Spleen (tissue), 11 donors: ENCODE data around the gene RPP25L. TPM values are rescaled to one million over a fixed set of nuclear protein-coding genes. Genes with fewer than 3 reads are reported as not detected.
A peak's percentile ranks its signal among the peaks of the same experiment; 100 is the strongest.

Experiments
- DNase-seq: peaks from one replicate; pipeline ENCODE4 v3.0.0-alpha.2; 2020
- H3K27ac ChIP-seq, 8 donors: fragments of 200-600 bp; sonication (generic) in 7 of 8; 1 replicate in 4 of 8; 2 replicates in 4 of 8; pipeline versions ENCODE4 v1.5.0 to v1.8.0; 2016 to 2021; ENCODE audit warnings: inconsistent platforms in 4 of 8, mild to moderate bottlenecking in 4 of 8, moderate library complexity in 1 of 8
- H3K27me3 ChIP-seq, 7 donors: fragments of 200-600 bp; sonication (generic) in 6 of 7; replicated peaks in 1 of 7; 1 replicate in 4 of 7; 2 replicates in 3 of 7; pipeline versions ENCODE4 v1.5.0 to v1.8.0; 2016 to 2021; ENCODE audit warnings: inconsistent platforms in 3 of 7, mild to moderate bottlenecking in 1 of 7
- H3K36me3 ChIP-seq, 6 donors: fragments of 200-600 bp; sonication (generic) in 5 of 6; 1 replicate in 4 of 6; 2 replicates in 2 of 6; pipeline versions ENCODE4 v1.5.0 to v1.8.0; 2016 to 2021; ENCODE audit warnings: inconsistent platforms in 2 of 6
- H3K4me1 ChIP-seq, 6 donors: fragments of 200-600 bp; sonication (generic) in 5 of 6; 1 replicate in 3 of 6; 2 replicates in 3 of 6; pipeline versions ENCODE4 v1.5.0 to v1.8.0; 2016 to 2021; ENCODE audit warnings: inconsistent platforms in 3 of 6
- H3K4me3 ChIP-seq, 8 donors: fragments of 200-600 bp; sonication (generic) in 7 of 8; 1 replicate in 4 of 8; 2 replicates in 4 of 8; pipeline versions ENCODE4 v1.5.0 to v1.8.0; 2016 to 2021; ENCODE audit warnings: inconsistent platforms in 4 of 8, mild to moderate bottlenecking in 4 of 8, moderate library complexity in 2 of 8
- H3K9me3 ChIP-seq, 8 donors: fragments of 200-600 bp; sonication (generic) in 7 of 8; 1 replicate in 4 of 8; 2 replicates in 4 of 8; pipeline versions ENCODE4 v1.5.0 to v1.8.0; 2016 to 2021; ENCODE audit warnings: inconsistent platforms in 4 of 8
- POLR2A ChIP-seq, 3 donors: fragments of 450-650 bp; IDR thresholded peaks; one replicate each; pipeline ENCODE4 v1.5.1; 2017; ENCODE audit warnings: antibody characterized with exemption in 3 of 3, mild to moderate bottlenecking in 1 of 3
- POLR2AphosphoS5 ChIP-seq, 3 donors: sonication (generic); formaldehyde crosslinking; IDR thresholded peaks; one replicate each; pipeline ENCODE4 v1.5.1; 2017; ENCODE audit warnings: antibody characterized with exemption in 3 of 3
- WGBS, 5 donors: extraction: QIAGEN DNeasy Blood & Tissue Kit in 3 of 5; methylation state at CpG; one replicate each; pipeline versions ENCODE4 v1.1.5 to v1.1.7; 2013 to 2018; 5-methylcytosine and 5-hydroxymethylcytosine counted together
- intact Hi-C: fragments of 100-400 bp; cut with DNase I; formaldehyde crosslinking; loops from one replicate; pipeline ENCODE4 v1.15.0; 2023; ENCODE audit warnings: low total_unique reads
- polyA plus RNA-seq, 3 donors: library from polyadenylated mRNA; stranded (reverse); fragments of 200-250 nt; gene quantifications; one replicate each; pipeline ENCODE4 v1.2.1, GENCODE V29; 2013
- total RNA-seq, 7 donors: library from RNA; depleted of rRNA in 3 of 7; stranded (reverse); fragments of >200 nt in 3 of 7; fragmentation: NEBNext Ultra II Directional in 4 of 7; extraction: Animal tissue kit (Norgen Biotek cat#: 25700) in 4 of 7; gene quantifications; one replicate each; pipeline versions ENCODE4 v1.1.0 to v1.2.1, GENCODE V29; 2016 to 2021
- TF ChIP-seq, protein P1 (sequence below), 11 experiments: fragments of 200-600 bp in 7 of 11; fragments of 450-650 bp in 4 of 11; sonication (generic) in 4 of 11; IDR thresholded peaks in 8 of 11; conservative IDR thresholded peaks in 3 of 11; 1 replicate in 7 of 11; 2 replicates in 4 of 11; pipeline versions ENCODE4 v1.4.0 to v1.8.0; 2016 to 2021; ENCODE audit warnings: antibody characterized with exemption in 11 of 11, inconsistent platforms in 4 of 11, mild to moderate bottlenecking in 1 of 11
- donor health status: healthy with polysubstance abuse.
- donor health status: DM: no; HTN: no; CAD: no; lungs with moderate emphysema.
- donor health status: DM: no; HTN: no; CAD: no.
- donor health status: Bipolar disorder and iron deficiency.
- donor health status: healthy.
- donor health status: DM: no; HTN: no; CAD: no.
- donor health status: DM: yes; HTN: yes; CAD: no.

Gene RPP25L
- total and polyA plus RNA-seq, 10 donors, result 16.8 to 54.1 (median 26.8) TPM

DNA sequence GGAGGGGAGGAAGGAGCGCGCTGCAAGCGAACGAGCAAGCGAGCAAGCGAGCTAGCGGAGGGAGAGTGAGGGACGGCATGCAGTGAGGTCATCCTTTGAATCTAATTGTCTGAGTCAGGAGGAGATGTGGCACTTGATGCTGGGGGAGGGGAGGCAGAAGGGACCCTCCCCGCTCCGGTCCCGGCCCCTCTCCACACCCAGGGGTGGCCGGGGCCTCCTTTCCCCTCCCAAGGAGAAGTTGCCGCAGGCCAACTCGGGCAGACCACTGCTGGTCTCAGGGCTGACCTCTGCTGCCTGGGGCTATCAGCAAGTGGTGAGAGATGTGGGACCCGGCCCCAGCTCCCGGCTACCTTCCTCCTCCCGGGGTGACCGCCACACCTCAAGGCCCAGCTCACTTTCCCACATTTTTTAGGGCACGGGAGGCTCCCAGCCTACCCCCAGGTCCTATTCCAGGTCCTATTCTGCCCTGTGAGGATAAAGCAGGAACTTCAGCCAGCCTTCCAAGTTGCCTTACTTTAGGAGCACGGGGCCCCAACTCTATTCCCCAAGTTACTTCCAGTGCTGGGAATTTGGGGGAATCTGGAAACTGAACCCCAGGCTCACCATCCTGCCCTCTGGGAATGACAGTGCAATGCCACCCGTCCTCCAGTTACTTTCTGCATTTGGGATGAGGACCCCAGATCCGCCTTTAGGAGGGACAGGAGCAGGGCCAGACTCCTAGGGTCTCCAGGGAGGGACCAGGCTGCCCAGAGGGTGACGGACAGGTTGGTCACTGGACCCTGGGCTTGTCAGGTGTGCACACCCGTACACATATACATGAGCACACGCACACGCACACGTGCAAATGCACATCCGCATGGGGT is 33.4 kb downstream of the RPP25L start:
- TF ChIP-seq POLR2A (IDR thresholded peaks at IDR 0.05) (no peak), POLR2AphosphoS5 (IDR thresholded peaks at IDR 0.05) (peak in 2 of 3 donors; percentile 13 to 34)
- TF ChIP-seq, protein P1, sequence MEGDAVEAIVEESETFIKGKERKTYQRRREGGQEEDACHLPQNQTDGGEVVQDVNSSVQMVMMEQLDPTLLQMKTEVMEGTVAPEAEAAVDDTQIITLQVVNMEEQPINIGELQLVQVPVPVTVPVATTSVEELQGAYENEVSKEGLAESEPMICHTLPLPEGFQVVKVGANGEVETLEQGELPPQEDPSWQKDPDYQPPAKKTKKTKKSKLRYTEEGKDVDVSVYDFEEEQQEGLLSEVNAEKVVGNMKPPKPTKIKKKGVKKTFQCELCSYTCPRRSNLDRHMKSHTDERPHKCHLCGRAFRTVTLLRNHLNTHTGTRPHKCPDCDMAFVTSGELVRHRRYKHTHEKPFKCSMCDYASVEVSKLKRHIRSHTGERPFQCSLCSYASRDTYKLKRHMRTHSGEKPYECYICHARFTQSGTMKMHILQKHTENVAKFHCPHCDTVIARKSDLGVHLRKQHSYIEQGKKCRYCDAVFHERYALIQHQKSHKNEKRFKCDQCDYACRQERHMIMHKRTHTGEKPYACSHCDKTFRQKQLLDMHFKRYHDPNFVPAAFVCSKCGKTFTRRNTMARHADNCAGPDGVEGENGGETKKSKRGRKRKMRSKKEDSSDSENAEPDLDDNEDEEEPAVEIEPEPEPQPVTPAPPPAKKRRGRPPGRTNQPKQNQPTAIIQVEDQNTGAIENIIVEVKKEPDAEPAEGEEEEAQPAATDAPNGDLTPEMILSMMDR (IDR thresholded peaks at IDR 0.05 in 8 of 11, conservative IDR thresholded peaks at IDR 0.05 in 3 of 11), result peak in 1 of 11 experiments; percentile 14
- H3K27ac ChIP-seq, result peak overlapping the region in 7 of 8 donors; percentile 13 to 62 (median 50)
- no peak for DNase-seq
- H3K9me3 ChIP-seq, result no peaks in the 10 kb centered on the region
- H3K4me1 ChIP-seq, result peaks cover 0 to 77% (median 30%) of the 10 kb centered on the region in 6 donors
- H3K27me3 ChIP-seq, result peaks cover 0 to 92% (median 28%) of the 10 kb centered on the region in 7 donors
- intact Hi-C loops, result no loop called here
- peak overlapping the region in 5 of 8 donors; percentile 9 to 58 (median 22) for H3K4me3 ChIP-seq
- 14 to 22% (median 19%) methylated on average over 23 to 28 of the region's 28 CpGs for WGBS, 5 donors
- no peaks in the 10 kb centered on the region for H3K36me3 ChIP-seq

DNA sequence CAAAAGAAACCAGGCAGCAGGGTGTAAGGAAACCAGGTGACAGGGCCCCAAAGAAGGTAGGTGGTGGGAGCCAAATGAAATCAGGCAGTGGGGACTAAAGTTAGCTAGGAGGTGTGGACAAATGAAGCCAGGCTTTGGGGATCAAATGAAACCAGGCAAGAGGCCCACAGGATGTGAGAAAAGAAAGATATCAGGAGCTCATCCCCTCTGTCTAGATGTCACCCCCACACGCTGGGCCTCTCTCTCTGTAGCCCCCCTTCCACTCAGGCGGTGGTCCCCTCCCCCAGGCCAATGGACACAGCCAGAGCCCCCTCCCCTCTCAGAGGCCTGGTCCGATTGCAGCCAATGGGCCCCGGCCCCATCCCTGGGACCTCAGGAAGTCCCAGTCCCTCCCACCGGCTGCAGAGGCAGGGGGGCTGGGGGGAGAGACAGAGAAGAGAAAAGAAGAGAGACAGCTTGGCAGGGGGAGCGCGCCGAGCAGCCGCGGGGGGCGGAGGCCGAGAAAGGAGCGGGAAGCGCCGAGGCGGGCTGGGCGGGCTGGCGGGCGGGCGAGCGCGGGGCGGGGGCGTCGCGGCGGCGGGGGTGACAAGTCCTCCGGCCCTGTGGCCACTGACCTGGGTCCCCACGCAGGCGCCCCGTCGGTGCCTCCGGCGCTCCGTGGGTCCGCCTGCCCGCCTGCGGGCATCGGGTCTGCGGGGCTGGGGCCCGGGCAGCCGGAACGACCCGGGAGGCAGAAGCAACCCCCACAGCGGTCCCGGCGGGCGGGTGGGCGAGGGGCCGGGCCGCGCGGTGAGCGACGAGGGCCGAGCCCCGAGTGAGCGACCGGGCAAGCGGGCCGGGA is 34.3 kb downstream of the RPP25L start:
- Histone ChIP-seq H3K9me3 (no peaks in the 10 kb centered on the region), H3K4me1 (peaks cover 0 to 84% (median 31%) of the 10 kb centered on the region in 6 donors), H3K36me3 (no peaks in the 10 kb centered on the region), H3K4me3 (peak overlapping the region in 5 of 8 donors; percentile 9 to 58 (median 22)), H3K27me3 (peaks cover 0 to 86% (median 28%) of the 10 kb centered on the region in 7 donors), H3K27ac (peak overlapping the region in 7 of 8 donors; percentile 13 to 62 (median 50))
- TF ChIP-seq POLR2AphosphoS5 (IDR thresholded peaks at IDR 0.05) (no peak), POLR2A (IDR thresholded peaks at IDR 0.05) (no peak)
- TF ChIP-seq, protein P1 (IDR thresholded peaks at IDR 0.05 in 8 of 11, conservative IDR thresholded peaks at IDR 0.05 in 3 of 11), result no peak
- WGBS, 5 donors, result 3 to 10% (median 4%) methylated on average over 7 to 62 of the region's 62 CpGs
- intact Hi-C loops, result no loop called here
- DNase-seq, result no peak

DNA sequence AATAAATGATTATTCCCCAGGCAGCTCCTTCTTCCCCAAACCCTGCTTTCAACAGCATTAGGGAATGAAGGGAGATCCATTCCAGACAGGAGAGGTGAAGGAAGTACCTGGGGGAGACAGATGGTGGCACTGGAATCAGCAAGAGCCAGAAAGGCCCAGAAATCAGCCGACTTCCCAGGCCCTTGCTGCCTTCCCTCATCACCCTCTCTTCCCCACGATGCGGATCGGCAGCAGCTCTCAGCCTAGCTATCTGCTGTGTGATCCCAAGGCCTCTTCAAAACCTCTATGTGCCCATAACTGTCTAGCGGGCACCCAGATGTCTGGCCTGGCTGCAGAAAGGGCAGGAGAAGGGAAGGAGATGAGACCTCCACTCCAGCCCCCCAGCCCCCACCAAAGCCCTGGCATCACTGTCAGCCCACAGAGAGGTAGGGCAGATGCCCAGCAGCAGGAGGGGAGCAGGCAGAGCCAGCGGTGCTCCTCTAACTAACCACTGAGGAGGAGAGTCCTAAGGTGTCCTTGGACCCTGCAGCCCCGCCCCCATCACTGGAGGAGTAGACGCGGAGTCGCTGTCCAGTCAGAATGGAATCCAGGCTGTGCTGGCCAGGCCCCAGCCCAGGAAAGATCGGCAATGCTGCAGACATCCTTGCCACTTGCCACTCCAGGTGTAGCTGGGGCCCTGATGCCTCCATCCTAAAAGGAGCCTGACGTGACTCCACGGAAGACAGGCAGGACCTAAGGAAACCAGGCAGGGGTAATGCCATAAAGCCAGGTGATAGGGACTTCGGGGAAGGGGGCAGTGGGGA is 35.1 kb downstream of the RPP25L start:
- TF ChIP-seq, protein P1 (IDR thresholded peaks at IDR 0.05 in 8 of 11, conservative IDR thresholded peaks at IDR 0.05 in 3 of 11), result no peak
- no peak for TF ChIP-seq POLR2A (IDR thresholded peaks at IDR 0.05)
- no peak for TF ChIP-seq POLR2AphosphoS5 (IDR thresholded peaks at IDR 0.05)
- no peaks in the 10 kb centered on the region for H3K36me3 ChIP-seq
- peaks cover 0 to 83% (median 28%) of the 10 kb centered on the region in 7 donors for H3K27me3 ChIP-seq
- no peaks in the 10 kb centered on the region for H3K9me3 ChIP-seq
- H3K4me3 ChIP-seq, result no peak overlapping the region
- H3K4me1 ChIP-seq, result peaks cover 0 to 92% (median 34%) of the 10 kb centered on the region in 6 donors
- intact Hi-C loops, result no loop called here
- DNase-seq, result no peak
- H3K27ac ChIP-seq, result peak overlapping the region in 4 of 8 donors; percentile 8 to 62 (median 54)
- WGBS, 5 donors, result 60 to 73% (median 68%) methylated on average over 9 to 14 of the region's 14 CpGs
